HG02588 (cell line): Measurements from ENCODE around the gene BBOX1.
"Not testable (repeated sequence)": the region's sequence is repeated elsewhere in the genome, so short reads cannot be mapped to it uniquely, and the experiment has no call there.

Experiments
- ATAC-seq: cut with Tn5 transposase; IDR thresholded peaks from one replicate; pipeline ENCODE4 v1.9.1; 2021; ENCODE audit warnings: mild to moderate bottlenecking, moderate library complexity; ENCODE audit not compliant: unreplicated experiment

Gene BBOX1

GRCh38 chr11:27083241-27083640 is 42.6 kb downstream of the BBOX1 start:
- no peak for ATAC-seq

- no peak for ATAC-seq
Observed at GRCh38 chr11:27083782-27084181, 43.2 kb downstream of the BBOX1 start.

GRCh38 chr11:27084518-27084917 is 43.9 kb downstream of the BBOX1 start:
- no peak for ATAC-seq

GRCh38 chr11:27085111-27085510 is 44.5 kb downstream of the BBOX1 start:
- ATAC-seq: no peak

- ATAC-seq: no peak
Observed at GRCh38 chr11:27085605-27086004, 45.0 kb downstream of the BBOX1 start.

GRCh38 chr11:27087432-27087831 is 46.8 kb downstream of the BBOX1 start:
- ATAC-seq: no peak

- no peak for ATAC-seq
Observed at GRCh38 chr11:27088353-27088752, 47.7 kb downstream of the BBOX1 start.

- ATAC-seq: no peak
Observed at GRCh38 chr11:27089746-27090145, 49.1 kb downstream of the BBOX1 start.

GRCh38 chr11:27090357-27090948 is 49.8 kb downstream of the BBOX1 start:
- ATAC-seq: not testable (repeated sequence)

- ATAC-seq: no peak
Observed at GRCh38 chr11:27094120-27094519, 53.5 kb downstream of the BBOX1 start.

- ATAC-seq: no peak
Observed at GRCh38 chr11:27095059-27095458, 54.4 kb downstream of the BBOX1 start.

- no peak for ATAC-seq
Observed at GRCh38 chr11:27095887-27096286, 55.3 kb downstream of the BBOX1 start.

- no peak for ATAC-seq
Observed at GRCh38 chr11:27097551-27097950, 56.9 kb downstream of the BBOX1 start.

GRCh38 chr11:27100534-27100933 is 59.9 kb downstream of the BBOX1 start:
- ATAC-seq: no peak

GRCh38 chr11:27107548-27107947 is 66.9 kb downstream of the BBOX1 start:
- no peak for ATAC-seq

- ATAC-seq: no peak
Observed at GRCh38 chr11:27108809-27109208, 68.2 kb downstream of the BBOX1 start.

- ATAC-seq: no peak
Observed at GRCh38 chr11:27111896-27112295, 71.3 kb downstream of the BBOX1 start.

GRCh38 chr11:27112946-27113345 is 72.3 kb downstream of the BBOX1 start:
- no peak for ATAC-seq

- no peak for ATAC-seq
Observed at GRCh38 chr11:27115051-27115650, 74.5 kb downstream of the BBOX1 start.

GRCh38 chr11:27116684-27117083 is 76.1 kb downstream of the BBOX1 start:
- ATAC-seq: no peak

GRCh38 chr11:27118371-27118770 is 77.8 kb downstream of the BBOX1 start:
- ATAC-seq: no peak

GRCh38 chr11:27118949-27119348 is 78.3 kb downstream of the BBOX1 start:
- no peak for ATAC-seq

GRCh38 chr11:27119396-27119795 is 78.8 kb downstream of the BBOX1 start:
- no peak for ATAC-seq
